ENCODE measurements around the gene PRKAG2. TPM values are rescaled to one million over a fixed set of nuclear protein-coding genes. Genes with fewer than 3 reads are reported as not detected.

Gene PRKAG2
- total and polyA plus RNA-seq, 2 of the 8 experiments (the other 6 are each of a cell fraction or from before 2014, with no cell fraction given) = 7.5 to 18.1 TPM

GRCh38 chr7:151800391-151800790 is 76.5 kb downstream of the PRKAG2 start:
- Histone ChIP-seq H2AFZ (ENCODE audit: low read length) (no peak overlapping the region), H3K9ac (replicated peaks in 1 of 4; ENCODE audit: extremely low read depth in 1 of 4, low read depth in 3 of 4, low read length in 3 of 4) (no peak overlapping the region), H2BK15ac (ENCODE audit: low read length) (no peak overlapping the region), H3K27ac (ENCODE audit: low read depth, low read length) (no peak overlapping the region), H3K18ac (ENCODE audit: extremely low read depth, low read length) (no peak overlapping the region), H4K20me1 (replicated peaks in 1 of 2; ENCODE audit: control insufficient read depth in 1 of 2, insufficient read depth in 2 of 2, low read length in 2 of 2) (no peaks in the 10 kb centered on the region), H3K36me3 (ENCODE audit: control insufficient read depth in 2 of 4, insufficient read depth in 4 of 4, low read length in 3 of 4) (no peaks in the 10 kb centered on the region), H3K4me3 (ENCODE audit: extremely low read depth in 1 of 4, insufficient read depth in 2 of 4, low read depth in 3 of 4, low read length in 4 of 4) (no peak overlapping the region), H2BK5ac (ENCODE audit: low read depth, low read length) (no peak overlapping the region), H4K91ac (replicated peaks; ENCODE audit: insufficient read length, low read length) (no peak overlapping the region), H2AK5ac (ENCODE audit: low read depth, low read length) (no peak overlapping the region), H3K23me2 (ENCODE audit: low read depth, low read length) (no peaks in the 10 kb centered on the region), H3K79me1 (ENCODE audit: low read depth, low read length) (no peaks in the 10 kb centered on the region), H3K79me2 (ENCODE audit: control insufficient read depth in 1 of 2, insufficient read depth in 2 of 2, low read length in 2 of 2) (no peaks in the 10 kb centered on the region), H3K9me3 (ENCODE audit: insufficient read depth in 2 of 2, low read depth in 1 of 2, low read length in 1 of 2) (no peaks in the 10 kb centered on the region), H3K23ac (ENCODE audit: insufficient read length) (no peak overlapping the region), H2BK20ac (ENCODE audit: low read length) (no peak overlapping the region), H3K4ac (replicated peaks; ENCODE audit: insufficient read length, low read depth, low read length) (no peak overlapping the region), H3K4me2 (ENCODE audit: insufficient read depth in 1 of 2, low read depth in 2 of 2, low read length in 2 of 2) (no peak overlapping the region), H4K8ac (ENCODE audit: extremely low read depth, insufficient read depth, low read length) (no peak overlapping the region), H4K5ac (ENCODE audit: insufficient read length, low read depth, low read length) (no peak overlapping the region), H3K14ac (ENCODE audit: insufficient read length) (no peak overlapping the region), H3K27me3 (replicated peaks in 1 of 4; ENCODE audit: control insufficient read depth in 3 of 4, extremely low read depth in 1 of 4, insufficient read depth in 3 of 4, low read length in 3 of 4) (no peaks in the 10 kb centered on the region), H2BK12ac (ENCODE audit: low read depth, low read length) (no peak overlapping the region), H2BK120ac (replicated peaks; ENCODE audit: low read depth, low read length) (no peak overlapping the region), H3K4me1 (replicated peaks in 1 of 4; ENCODE audit: control insufficient read depth in 3 of 4, insufficient read depth in 4 of 4, low read length in 3 of 4) (no peaks in the 10 kb centered on the region; a peak in 1 of 7 replicates), H3K56ac (replicated peaks; ENCODE audit: insufficient read length, low read depth, low read length) (no peak overlapping the region)
- FAIRE-seq (no peak), DNase-seq (ENCODE audit: low read depth in 1 of 2, low spot score in 2 of 2) (no peak)
- ChIA-PET CTCF (ENCODE audit: partially characterized antibody) (interaction anchor here (0.9 to 2.1 kb wide), 5 partner anchors 8 to 95 kb away, joined by 3 to 9 read pairs (median 4); no protein-coding TSS in a partner anchor), POLR2A (ENCODE audit: partially characterized antibody) (interaction anchor here (0.8 kb wide), 1 partner anchor 8 kb away, joined by 4 read pairs; no protein-coding TSS in a partner anchor)
- WGBS, 2 experiments (ENCODE audit: extremely low coverage in 1 of 2, insufficient coverage in 1 of 2, insufficient read length in 1 of 2, insufficient replicate concordance in 2 of 2, low coverage in 1 of 2, low lambda C conversion rate in 2 of 2, missing lambda C conversion rate in 1 of 2) = 92% methylated on average over 4 of the region's 7 CpGs; no CpG with 5 or more reads in 1 of the 2 experiments
- no peak for TF ChIP-seq MAX (IDR thresholded peaks at IDR 0.05)
- TF ChIP-seq ASH2L (IDR thresholded peaks at IDR 0.05; ENCODE audit: low read length) = no peak
- TF ChIP-seq KDM4A (IDR thresholded peaks at IDR 0.05; ENCODE audit: low read depth, low read length, severe bottlenecking) = no peak
- no peak for TF ChIP-seq CBX8 (IDR thresholded peaks at IDR 0.05; ENCODE audit: borderline replicate concordance, low read depth, low read length)
- TF ChIP-seq SP1 (IDR thresholded peaks at IDR 0.05; ENCODE audit: low read depth, low read length) = no peak
- TF ChIP-seq RXRA (IDR thresholded peaks at IDR 0.05; ENCODE audit: insufficient read depth, low read depth, low read length) = no peak
- no peak for TF ChIP-seq HDAC2 (IDR thresholded peaks at IDR 0.05; ENCODE audit: borderline replicate concordance in 1 of 2, low read depth in 2 of 2, low read length in 2 of 2)
- TF ChIP-seq RNF2 (IDR thresholded peaks at IDR 0.05; ENCODE audit: borderline replicate concordance, low read depth, low read length, missing control alignments, poor library complexity, severe bottlenecking) = no peak
- no peak for TF ChIP-seq SIX5 (IDR thresholded peaks at IDR 0.05; ENCODE audit: low read depth, low read length)
- no peak for TF ChIP-seq TCF12 (IDR thresholded peaks at IDR 0.05; ENCODE audit: low read depth, low read length)
- TF ChIP-seq GABPA (IDR thresholded peaks at IDR 0.05; ENCODE audit: borderline replicate concordance, insufficient read depth, low read length) = no peak
- no peak for TF ChIP-seq SUZ12 (IDR thresholded peaks at IDR 0.05; ENCODE audit: low read length)
- no peak for TF ChIP-seq KDM1A (IDR thresholded peaks at IDR 0.05; ENCODE audit: borderline replicate concordance, low read length)

Measured in H1 (cell line).